Vagina (tissue), 2 donors: ENCODE data around the gene TBXT. TPM values are rescaled to one million over a fixed set of nuclear protein-coding genes. Genes with fewer than 3 reads are reported as not detected.

ENCODE experiments used
- DNase-seq, 2 donors: peaks; one replicate each; pipeline ENCODE4 v3.0.0-alpha.2; 2017; ENCODE audit errors: extremely low spot score in 2 of 2
- H3K27ac ChIP-seq: fragments of 200-600 bp; sonication (generic); one replicate; pipeline ENCODE4 v1.5.1; 2019
- H3K27me3 ChIP-seq: fragments of 200-600 bp; sonication (generic); one replicate; pipeline ENCODE4 v1.5.1; 2019
- H3K36me3 ChIP-seq, 2 donors: fragments of 200-600 bp; sonication (generic); one replicate each; pipeline ENCODE4 v1.5.1; 2017 to 2019
- H3K4me1 ChIP-seq: fragments of 200-600 bp; sonication (generic); one replicate; pipeline ENCODE4 v1.5.1; 2019
- H3K4me3 ChIP-seq, 2 donors: fragments of 200-600 bp; sonication (generic); 1 replicate in 1 of 2; 2 replicates in 1 of 2; pipeline ENCODE4 v1.5.1; 2016 to 2019
- H3K9me3 ChIP-seq: fragments of 200-600 bp; sonication (generic); one replicate; pipeline ENCODE4 v1.5.1; 2019
- CTCF ChIP-seq, 3 experiments: fragments of 450-650 bp in 2 of 3; fragments of 200-600 bp in 1 of 3; sonication (generic) in 1 of 3; IDR thresholded peaks; one replicate each; pipeline ENCODE4 v1.5.1; 2017 to 2019; ENCODE audit warnings: antibody characterized with exemption in 3 of 3, mild to moderate bottlenecking in 2 of 3, moderate library complexity in 2 of 3
- POLR2A ChIP-seq, 2 donors: fragments of 450-650 bp; IDR thresholded peaks; one replicate each; pipeline ENCODE4 v1.6.1; 2017; ENCODE audit warnings: antibody characterized with exemption in 2 of 2, mild to moderate bottlenecking in 2 of 2, moderate library complexity in 2 of 2
- POLR2AphosphoS5 ChIP-seq, 2 donors: sonication (generic); formaldehyde crosslinking; IDR thresholded peaks; one replicate each; pipeline ENCODE4 v1.9.0; 2017; ENCODE audit warnings: antibody characterized with exemption in 2 of 2, mild to moderate bottlenecking in 2 of 2, low read depth in 1 of 2; ENCODE audit not compliant: insufficient read depth in 1 of 2
- intact Hi-C: fragments of 100-400 bp; cut with DNase I; formaldehyde crosslinking; loops from one replicate; pipeline ENCODE4 v1.15.1; 2023
- total RNA-seq: library from RNA; depleted of rRNA; stranded (reverse); fragments of >200 nt; gene quantifications from one replicate; pipeline ENCODE4 v1.2.3, GENCODE V29; 2016

TBXT gene
- total RNA-seq, 1 donor from 2014 or later: not detected

DNA sequence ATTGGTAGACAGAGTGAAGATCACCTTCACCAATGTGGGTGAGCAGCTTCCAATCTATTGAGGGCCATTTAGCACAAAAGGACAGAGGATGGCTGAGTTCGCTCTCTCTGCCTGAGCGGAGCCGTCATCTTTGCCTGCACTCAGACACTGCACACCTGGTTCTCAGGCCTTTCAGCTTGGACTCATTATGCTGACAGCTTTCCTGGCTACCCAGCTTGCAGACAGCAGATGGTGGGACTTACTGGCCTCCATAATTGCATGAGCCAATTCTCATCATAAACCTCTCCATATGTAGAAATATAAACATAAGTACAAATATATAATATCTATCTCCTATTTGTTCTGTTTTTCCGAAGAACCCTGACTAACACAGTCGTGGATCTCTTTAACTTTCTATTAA lies 13.7 kb downstream of the TBXT start:
- no peak overlapping the region for H3K4me3 ChIP-seq
- no peak for DNase-seq
- TF ChIP-seq POLR2A (IDR thresholded peaks at IDR 0.05): no peak
- no peak for TF ChIP-seq CTCF (IDR thresholded peaks at IDR 0.05)
- TF ChIP-seq POLR2AphosphoS5 (IDR thresholded peaks at IDR 0.05; ENCODE audit: insufficient read depth in 1 of 2, low read depth in 1 of 2): no peak
- H3K4me1 ChIP-seq: no peaks in the 10 kb centered on the region
- H3K27ac ChIP-seq: no peak overlapping the region
- no peaks in the 10 kb centered on the region for H3K36me3 ChIP-seq
- intact Hi-C loops: no loop called here
- no peaks in the 10 kb centered on the region for H3K27me3 ChIP-seq
- H3K9me3 ChIP-seq: peaks cover 4% of the 10 kb centered on the region

DNA sequence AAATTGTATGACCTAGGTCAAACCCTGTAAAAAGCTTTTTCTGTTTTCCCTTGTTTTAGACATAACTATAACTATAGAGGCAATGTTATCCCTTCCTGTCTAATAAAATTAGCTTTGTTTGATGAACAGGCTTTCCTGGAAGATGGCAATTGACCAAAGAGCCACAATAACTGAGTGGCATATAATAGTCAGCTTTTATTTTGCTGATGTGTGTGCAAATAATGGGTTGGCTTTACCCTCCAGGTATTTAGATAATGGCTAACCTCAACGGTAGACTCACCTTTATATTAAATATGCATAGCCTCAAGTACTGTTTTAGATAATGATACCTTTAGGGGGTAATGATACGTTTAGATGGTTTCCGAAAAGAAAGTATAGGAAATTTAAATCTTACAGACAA lies 15.0 kb downstream of the TBXT start:
- Histone ChIP-seq H3K27ac (no peak overlapping the region), H3K27me3 (no peaks in the 10 kb centered on the region), H3K36me3 (no peaks in the 10 kb centered on the region), H3K4me1 (no peaks in the 10 kb centered on the region), H3K9me3 (peaks cover 4% of the 10 kb centered on the region), H3K4me3 (no peak overlapping the region)
- no peak for DNase-seq
- intact Hi-C loops: no loop called here
- no peak for TF ChIP-seq POLR2A (IDR thresholded peaks at IDR 0.05)
- no peak for TF ChIP-seq CTCF (IDR thresholded peaks at IDR 0.05)
- TF ChIP-seq POLR2AphosphoS5 (IDR thresholded peaks at IDR 0.05; ENCODE audit: insufficient read depth in 1 of 2, low read depth in 1 of 2): no peak

- peaks cover 4% of the 10 kb centered on the region for H3K9me3 ChIP-seq
- H3K27ac ChIP-seq: no peak overlapping the region
- intact Hi-C loops: no loop called here
- no peak for TF ChIP-seq POLR2A (IDR thresholded peaks at IDR 0.05)
- no peak for TF ChIP-seq POLR2AphosphoS5 (IDR thresholded peaks at IDR 0.05; ENCODE audit: insufficient read depth in 1 of 2, low read depth in 1 of 2)
- no peak for TF ChIP-seq CTCF (IDR thresholded peaks at IDR 0.05)
- DNase-seq: no peak
- no peak overlapping the region for H3K4me3 ChIP-seq
- H3K27me3 ChIP-seq: no peaks in the 10 kb centered on the region
- H3K4me1 ChIP-seq: no peaks in the 10 kb centered on the region
- no peaks in the 10 kb centered on the region for H3K36me3 ChIP-seq
Observed at GRCh38 chr6:166151798-166152197, 15.9 kb downstream of the TBXT start.

- no peak for TF ChIP-seq CTCF (IDR thresholded peaks at IDR 0.05)
- TF ChIP-seq POLR2A (IDR thresholded peaks at IDR 0.05): no peak
- TF ChIP-seq POLR2AphosphoS5 (IDR thresholded peaks at IDR 0.05; ENCODE audit: insufficient read depth in 1 of 2, low read depth in 1 of 2): no peak
- intact Hi-C loops: no loop called here
- DNase-seq: no peak
Observed at GRCh38 chr6:166145751-166146150, 21.9 kb downstream of the TBXT start.

DNA sequence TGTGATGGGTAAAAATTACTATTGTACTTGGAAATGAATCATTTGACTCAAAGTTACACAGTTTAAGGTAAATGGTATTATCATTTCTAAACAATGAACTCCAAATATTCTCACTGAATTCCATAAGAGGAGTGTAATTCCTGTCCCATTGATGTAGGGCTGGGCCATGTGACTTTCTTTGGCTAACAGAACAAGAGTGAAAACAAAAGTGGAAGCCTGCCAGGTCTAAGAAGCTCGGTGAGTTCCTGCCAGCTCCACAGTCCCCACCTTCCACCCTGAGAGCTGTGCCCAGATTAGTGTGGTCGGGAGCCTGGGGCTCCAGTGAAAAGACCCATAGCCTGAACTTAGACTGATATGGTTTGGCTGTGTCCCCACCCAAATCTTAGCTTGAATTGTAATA lies 24.6 kb downstream of the TBXT start:
- Histone ChIP-seq H3K27me3 (no peaks in the 10 kb centered on the region), H3K4me3 (no peak overlapping the region), H3K4me1 (no peaks in the 10 kb centered on the region), H3K27ac (no peak overlapping the region), H3K36me3 (no peaks in the 10 kb centered on the region), H3K9me3 (no peaks in the 10 kb centered on the region)
- DNase-seq: no peak
- intact Hi-C loops: no loop called here
- no peak for TF ChIP-seq POLR2AphosphoS5 (IDR thresholded peaks at IDR 0.05; ENCODE audit: insufficient read depth in 1 of 2, low read depth in 1 of 2)
- no peak for TF ChIP-seq CTCF (IDR thresholded peaks at IDR 0.05)
- no peak for TF ChIP-seq POLR2A (IDR thresholded peaks at IDR 0.05)

More at GRCh38 chr6:166145751-166146150, 21.9 kb downstream of the TBXT start:
- Histone ChIP-seq H3K36me3 (no peaks in the 10 kb centered on the region), H3K9me3 (peaks cover 4% of the 10 kb centered on the region), H3K27ac (no peak overlapping the region), H3K4me3 (no peak overlapping the region), H3K27me3 (no peaks in the 10 kb centered on the region), H3K4me1 (no peaks in the 10 kb centered on the region)
